Measurements from ENCODE around the gene PARK7.

GRCh38 chr1:7940034-7940433 lies 21.5 kb upstream of the PARK7 start:
- TF ChIP-seq CTCF (conservative IDR thresholded peaks at IDR 0.05 in 1 of 2, IDR thresholded peaks at IDR 0.05 in 1 of 2; ENCODE audit: extremely low read depth in 1 of 2, insufficient read depth in 1 of 2, low read depth in 1 of 2, low read length in 2 of 2) (no peak), EZH2 (IDR thresholded peaks at IDR 0.05; ENCODE audit: borderline replicate concordance, low read length) (no peak)
